GM18526 (cell line): ENCODE data around the gene TRABD2B.

Source experiments
- POLR2A ChIP-seq: IDR thresholded peaks from 3 replicates; pipeline ENCODE4 v1.6.1; 2011; ENCODE audit not compliant: insufficient read length; ENCODE audit errors: extremely low read depth

Gene TRABD2B

DNA sequence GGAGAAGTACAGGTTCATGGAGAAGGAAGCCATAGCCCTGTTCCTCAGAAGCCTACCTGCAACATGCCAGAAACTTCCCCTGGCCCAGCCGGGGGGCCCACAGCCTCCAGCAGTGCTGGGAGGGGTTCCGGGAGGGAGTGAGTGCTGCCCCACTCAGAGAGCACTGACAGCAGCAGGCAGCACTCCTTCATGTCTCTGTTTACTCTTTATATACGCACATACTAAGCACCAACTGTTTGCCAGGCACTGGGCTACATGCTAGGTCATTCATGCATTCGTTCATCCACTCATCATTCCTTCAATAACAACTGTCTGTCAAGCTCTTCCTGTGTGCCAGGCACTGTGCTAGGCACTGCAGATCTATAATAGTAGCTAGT, 120.6 kb downstream of the TRABD2B start:
- TF ChIP-seq POLR2A = no peak

DNA sequence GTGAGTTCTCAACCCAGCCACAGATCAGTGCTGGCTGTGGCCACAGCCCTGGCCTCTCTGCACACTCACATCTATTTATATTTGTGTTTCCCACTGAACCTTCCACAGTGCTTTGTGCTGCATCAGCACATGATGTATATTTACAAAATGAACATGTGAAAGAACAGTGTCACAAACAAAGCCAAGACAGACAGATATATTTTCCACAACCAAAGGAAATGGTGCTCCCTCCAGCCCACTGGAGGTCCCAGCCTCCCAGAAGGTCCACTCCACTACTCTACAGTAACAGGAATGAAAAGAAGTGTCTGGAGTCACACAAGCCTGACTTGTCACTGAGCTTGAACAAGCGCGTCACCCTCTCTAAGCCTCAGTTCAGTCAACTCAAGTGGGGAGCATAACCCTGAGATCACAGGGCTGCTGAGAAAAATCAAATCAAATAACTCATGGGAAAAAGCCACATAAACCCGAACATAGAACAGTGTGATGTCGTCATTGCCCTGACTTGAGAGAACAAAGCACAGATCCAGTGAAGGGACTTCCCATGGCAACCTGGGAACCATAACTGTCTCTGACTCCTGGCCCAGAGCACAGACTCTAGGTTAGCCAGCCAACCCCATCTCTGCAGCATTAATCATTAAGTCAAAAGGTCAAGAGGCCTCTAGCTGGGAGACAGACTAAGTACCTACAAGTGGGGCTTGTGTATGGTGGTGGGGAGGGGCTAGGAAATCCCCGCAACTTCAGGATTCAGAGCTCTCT, 121.2 kb downstream of the TRABD2B start:
- no peak for TF ChIP-seq POLR2A

DNA sequence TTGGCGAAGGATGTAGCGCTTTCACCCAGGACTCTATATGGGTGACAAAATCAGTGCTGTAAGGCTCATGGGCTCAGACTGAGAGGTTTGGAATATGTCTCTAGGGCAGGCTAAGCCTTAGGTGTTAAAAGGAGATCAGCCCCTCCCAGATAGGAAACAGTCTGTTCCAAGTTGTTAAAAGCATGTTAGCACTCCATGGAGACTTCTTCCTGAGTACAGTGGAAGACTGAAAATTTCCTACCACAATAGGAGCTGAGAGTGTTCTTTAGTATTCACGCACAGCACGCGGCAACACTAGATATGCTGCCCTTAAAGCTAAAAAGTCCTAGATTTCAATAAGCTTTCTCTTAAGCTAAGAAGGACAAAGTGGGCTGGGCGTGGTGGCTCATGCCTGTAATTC, 122.1 kb downstream of the TRABD2B start:
- TF ChIP-seq POLR2A = no peak

GRCh38 chr1:47873337-47873736, 123.8 kb downstream of the TRABD2B start:
- TF ChIP-seq POLR2A = no peak

DNA sequence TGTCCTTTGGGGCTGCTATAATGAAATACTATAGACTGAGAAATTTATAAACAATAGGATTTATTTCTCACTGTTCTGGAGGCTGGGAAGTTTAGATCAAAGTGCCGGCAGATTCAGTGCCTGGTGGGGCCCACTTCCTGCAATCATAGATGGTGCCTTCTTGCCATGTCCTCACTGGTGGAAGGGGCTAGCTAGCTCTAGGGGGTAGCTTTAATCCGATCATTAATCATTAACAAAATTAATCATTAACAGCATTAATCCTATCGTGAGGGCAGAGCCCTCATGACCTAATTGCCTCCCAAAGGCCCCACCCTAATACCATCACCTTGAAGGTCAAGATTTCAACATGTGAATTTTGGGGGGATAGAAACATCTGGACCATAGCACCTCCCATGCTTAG, 124.3 kb downstream of the TRABD2B start:
- TF ChIP-seq POLR2A = no peak

- TF ChIP-seq POLR2A = no peak
Measured at GRCh38 chr1:47871799-47872353, 125.3 kb downstream of the TRABD2B start.

GRCh38 chr1:47870946-47871676, 126.1 kb downstream of the TRABD2B start:
- TF ChIP-seq POLR2A = no peak

GRCh38 chr1:47870480-47870879, 126.7 kb downstream of the TRABD2B start:
- TF ChIP-seq POLR2A = no peak

GRCh38 chr1:47868348-47868676, 128.9 kb downstream of the TRABD2B start:
- no peak for TF ChIP-seq POLR2A

GRCh38 chr1:47867438-47868347, 129.5 kb downstream of the TRABD2B start:
- TF ChIP-seq POLR2A = no peak

DNA sequence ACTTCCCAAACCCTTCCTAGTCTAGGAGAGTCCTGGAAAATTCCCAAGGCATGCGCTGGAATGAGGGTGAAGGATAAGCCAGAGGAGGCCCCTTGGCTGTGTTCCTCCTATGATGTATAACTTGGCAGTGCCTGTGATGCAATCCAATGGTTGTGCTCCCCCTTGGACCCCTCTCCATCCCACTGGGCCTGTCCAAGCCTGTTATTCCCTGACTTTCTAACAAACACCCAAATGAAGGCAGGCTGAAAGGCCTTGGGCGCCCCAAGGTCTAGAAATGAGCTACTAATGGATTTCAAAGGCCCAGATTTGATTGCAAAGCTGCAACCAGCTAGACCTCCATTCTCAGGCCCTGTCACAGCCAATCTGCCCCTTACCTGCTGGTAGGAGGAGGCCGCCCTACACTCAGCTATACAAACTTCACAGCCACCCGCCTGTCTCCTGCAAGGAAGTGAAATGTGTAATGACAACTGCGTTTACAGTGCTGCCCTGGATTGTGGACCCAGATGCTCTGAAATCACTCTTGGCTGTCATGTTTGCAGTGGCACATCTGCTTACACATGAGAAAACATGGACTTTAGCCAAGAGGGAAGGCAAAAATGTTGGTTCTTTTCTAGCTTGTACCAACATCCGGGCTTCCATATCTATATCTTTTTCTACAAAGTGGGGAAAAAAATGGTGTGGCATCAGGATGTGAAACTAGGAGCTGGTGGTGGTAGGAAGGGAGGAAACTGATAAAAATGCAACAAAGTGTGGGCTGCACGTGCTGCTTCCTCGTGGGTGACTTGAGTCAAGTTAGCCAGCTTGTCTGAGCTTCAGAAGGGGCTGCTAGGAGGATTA, 130.4 kb downstream of the TRABD2B start:
- no peak for TF ChIP-seq POLR2A

DNA sequence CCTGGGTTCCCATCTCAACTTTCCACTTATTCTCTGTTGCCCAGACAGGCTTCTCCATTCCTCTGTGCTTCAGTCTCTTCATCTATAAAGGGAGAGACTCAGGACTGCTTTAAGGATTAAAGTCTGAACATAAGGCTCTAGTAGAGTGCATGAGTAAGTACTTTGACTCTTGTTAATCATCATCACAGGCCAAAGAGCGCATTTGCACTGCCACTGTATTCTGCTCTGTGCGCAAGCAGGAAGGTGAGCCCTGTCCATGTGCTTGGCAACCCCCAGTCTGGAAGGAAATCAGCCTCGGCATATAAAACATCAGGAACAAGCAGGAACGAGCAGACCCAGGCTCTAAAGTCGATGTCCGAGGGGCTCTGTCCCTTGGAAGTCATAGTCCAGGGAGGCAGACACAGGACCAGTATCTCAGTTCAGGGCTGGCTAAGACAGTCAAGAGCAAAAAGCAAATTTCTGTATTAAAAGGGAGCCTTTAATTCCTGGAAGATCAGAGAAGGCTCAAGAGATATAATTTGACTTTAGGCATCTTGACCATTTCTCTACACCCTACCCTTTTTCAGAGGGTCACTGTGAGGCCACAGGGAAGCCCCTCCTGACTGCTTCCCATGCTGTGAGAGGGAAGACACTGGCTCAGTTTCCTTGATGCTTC, 131.2 kb downstream of the TRABD2B start:
- no peak for TF ChIP-seq POLR2A

DNA sequence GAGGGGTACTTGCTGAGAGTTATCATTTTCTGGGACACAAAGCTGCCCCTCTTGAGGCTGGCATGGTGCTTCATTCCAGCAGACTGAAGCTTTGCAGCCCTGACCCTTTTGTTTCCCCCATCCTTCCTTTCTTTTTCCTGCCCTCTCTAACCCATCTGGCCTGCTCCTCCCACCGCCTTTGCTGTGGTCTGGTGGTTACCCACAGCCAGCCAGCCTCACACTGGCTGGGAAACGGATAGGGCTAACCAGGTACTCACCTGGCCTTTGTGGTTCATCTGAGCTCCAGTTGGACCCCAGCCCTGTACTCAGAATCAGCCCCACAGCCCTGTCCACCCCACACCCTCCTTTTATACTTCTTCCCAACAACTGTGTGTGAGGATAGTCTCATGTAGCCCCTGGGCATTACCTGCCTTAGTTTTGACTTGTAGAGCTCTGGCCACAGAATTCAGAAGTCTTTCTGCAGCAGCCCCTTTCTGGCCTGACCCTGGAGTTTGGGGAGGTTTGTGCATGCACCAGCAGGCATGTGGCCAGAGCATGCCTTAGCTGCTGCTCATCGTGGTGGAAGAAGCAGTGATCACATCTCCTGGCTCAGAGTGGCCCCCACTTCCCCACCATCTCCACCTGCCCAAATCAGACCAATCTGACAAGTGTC, 138.0 kb downstream of the TRABD2B start:
- TF ChIP-seq POLR2A = no peak

DNA sequence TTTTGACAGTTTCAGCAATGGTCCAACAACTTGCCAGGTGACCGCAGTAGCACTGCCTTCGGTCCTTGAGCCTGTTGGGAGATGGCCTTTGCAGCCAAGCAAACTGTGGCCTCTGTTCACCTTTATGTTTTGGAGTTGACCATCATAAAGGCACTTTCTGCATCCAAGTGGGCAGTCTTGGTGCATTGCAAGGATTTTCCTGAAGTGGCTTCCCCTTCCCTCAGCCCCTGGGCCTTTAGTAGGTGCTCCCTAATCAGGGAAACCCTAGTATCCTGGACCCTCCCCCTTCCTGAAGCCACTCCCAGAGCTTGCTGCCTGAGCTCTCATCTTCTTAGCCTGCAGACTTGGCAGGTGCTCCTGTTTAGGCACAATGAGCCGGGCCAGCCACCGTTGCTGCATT, 140.2 kb downstream of the TRABD2B start:
- no peak for TF ChIP-seq POLR2A
